Neural cell (in vitro differentiated cells): ENCODE data around the gene MARK2.

Source experiments
- EZH2 ChIP-seq: fragments of 200-600, 300-800 bp; shearing (Covaris generic), sonication (generic); IDR thresholded peaks from 2 replicates; pipeline ENCODE4 v1.6.1; 2014; ENCODE audit warnings: antibody characterized with exemption, low read length, borderline replicate concordance, mild to moderate bottlenecking; ENCODE audit not compliant: insufficient read depth, poor library complexity, severe bottlenecking
- POLR2AphosphoS5 ChIP-seq: IDR thresholded peaks from 2 replicates; pipeline ENCODE4 v1.6.1; 2012
- RAD21 ChIP-seq: fragments of 450-650 bp; conservative IDR thresholded peaks from 2 replicates; pipeline ENCODE4 v1.6.1; 2014; ENCODE audit warnings: antibody characterized with exemption, mild to moderate bottlenecking, moderate library complexity
- TAF1 ChIP-seq: IDR thresholded peaks from 2 replicates; pipeline ENCODE4 v1.6.1; 2012; ENCODE audit warnings: low read depth
- TF ChIP-seq, protein P1 (sequence below): fragments of 450-650 bp; IDR thresholded peaks from 2 replicates; pipeline ENCODE4 v1.5.1; 2014; ENCODE audit warnings: antibody characterized with exemption, mild to moderate bottlenecking, moderate library complexity; ENCODE audit not compliant: poor library complexity, severe bottlenecking

DNA sequence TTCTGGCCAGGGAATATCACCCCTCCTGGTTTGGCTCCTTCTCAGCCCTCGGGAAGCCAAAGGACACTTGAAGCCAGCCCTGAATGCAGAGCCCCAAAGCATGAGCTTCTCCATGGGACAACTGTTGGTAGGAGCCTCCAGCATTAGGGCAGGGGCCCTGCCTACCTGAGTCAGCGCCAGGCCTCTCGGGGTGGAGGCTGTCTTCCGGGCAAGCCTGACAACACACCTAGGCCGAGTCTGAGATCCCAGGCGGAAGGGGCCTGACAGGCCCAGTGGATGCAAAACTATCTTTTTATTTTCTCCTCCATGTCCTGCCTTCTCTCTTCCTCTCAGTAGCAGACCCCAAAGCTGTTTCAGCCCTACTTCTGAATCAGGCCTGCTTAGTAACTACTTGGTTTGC lies 50.4 kb downstream of the MARK2 start:
- TF ChIP-seq, protein P1, sequence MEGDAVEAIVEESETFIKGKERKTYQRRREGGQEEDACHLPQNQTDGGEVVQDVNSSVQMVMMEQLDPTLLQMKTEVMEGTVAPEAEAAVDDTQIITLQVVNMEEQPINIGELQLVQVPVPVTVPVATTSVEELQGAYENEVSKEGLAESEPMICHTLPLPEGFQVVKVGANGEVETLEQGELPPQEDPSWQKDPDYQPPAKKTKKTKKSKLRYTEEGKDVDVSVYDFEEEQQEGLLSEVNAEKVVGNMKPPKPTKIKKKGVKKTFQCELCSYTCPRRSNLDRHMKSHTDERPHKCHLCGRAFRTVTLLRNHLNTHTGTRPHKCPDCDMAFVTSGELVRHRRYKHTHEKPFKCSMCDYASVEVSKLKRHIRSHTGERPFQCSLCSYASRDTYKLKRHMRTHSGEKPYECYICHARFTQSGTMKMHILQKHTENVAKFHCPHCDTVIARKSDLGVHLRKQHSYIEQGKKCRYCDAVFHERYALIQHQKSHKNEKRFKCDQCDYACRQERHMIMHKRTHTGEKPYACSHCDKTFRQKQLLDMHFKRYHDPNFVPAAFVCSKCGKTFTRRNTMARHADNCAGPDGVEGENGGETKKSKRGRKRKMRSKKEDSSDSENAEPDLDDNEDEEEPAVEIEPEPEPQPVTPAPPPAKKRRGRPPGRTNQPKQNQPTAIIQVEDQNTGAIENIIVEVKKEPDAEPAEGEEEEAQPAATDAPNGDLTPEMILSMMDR = no peak
- TF ChIP-seq POLR2AphosphoS5 (no peak), EZH2 (no peak), TAF1 (no peak), RAD21 (no peak)
